ENCODE data around the gene CNTNAP2. TPM values are rescaled to one million over a fixed set of nuclear protein-coding genes. Genes with fewer than 3 reads are reported as not detected.

CNTNAP2 gene
- total RNA-seq, 1 donor from 2014 or later, result 1.3 TPM

DNA sequence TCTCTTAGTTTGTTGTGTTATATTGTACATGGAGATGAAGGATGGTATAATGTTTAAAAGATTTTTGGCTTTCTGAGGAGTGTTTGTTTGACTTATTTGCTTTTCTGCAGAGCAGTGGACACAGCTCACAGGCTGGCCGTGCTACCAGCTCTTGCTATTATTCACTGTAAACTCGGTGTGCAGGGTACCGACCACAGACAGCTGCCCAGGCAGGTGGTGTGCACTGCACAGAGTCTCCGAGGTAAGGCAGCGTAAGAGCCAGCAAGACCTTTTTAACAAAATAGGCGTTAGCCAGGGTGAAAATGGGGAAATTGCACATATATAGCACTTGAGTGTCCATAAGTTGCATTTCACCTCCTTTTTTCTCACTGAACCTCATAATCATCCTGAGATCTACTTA lies 438.0 kb downstream of the CNTNAP2 start:
- DNase-seq (ENCODE audit: low spot score), result no peak

DNA sequence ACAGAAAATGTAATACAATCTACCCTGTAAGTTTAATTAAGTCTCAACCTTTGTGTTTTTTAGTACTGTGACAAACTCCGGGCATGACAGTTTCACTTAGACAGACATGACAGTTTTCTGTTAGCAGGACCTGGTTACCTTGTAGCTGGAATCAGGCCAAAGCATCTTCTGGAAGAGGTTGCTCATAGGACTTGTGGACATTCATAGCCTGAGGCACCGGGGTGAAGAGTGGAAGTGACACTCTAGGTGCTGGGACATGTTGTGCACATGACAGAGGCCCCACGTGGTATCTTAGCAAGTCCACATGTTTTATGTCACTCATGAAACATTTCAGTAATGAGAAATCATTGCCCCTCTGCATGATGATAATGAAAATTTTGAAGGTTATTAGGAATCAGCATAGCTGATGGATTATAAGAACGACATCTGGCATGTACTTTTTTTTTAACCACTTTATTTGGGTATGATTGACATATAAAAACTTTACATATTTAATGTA lies 441.4 kb downstream of the CNTNAP2 start:
- no peak for DNase-seq (ENCODE audit: low spot score)

DNA sequence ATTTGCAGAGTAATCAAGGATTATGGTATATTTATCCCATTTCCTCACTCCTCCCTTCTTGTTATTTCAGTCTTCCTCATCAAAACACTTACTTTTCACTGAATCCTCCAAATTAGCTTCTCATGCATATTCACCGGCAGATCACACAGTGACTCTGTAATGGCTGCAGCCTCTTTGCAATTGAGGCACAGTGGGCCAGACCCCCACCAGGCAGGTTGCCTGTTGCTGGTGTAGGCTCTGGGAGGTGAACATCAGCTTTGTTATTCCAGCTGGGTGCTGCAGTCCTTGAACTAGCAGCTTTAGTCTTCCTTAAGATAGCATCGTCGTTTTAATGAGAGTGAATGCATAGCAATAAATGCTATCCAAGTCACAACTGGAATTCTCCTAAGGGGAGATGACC lies 449.3 kb downstream of the CNTNAP2 start:
- DNase-seq (ENCODE audit: low spot score), result no peak

DNA sequence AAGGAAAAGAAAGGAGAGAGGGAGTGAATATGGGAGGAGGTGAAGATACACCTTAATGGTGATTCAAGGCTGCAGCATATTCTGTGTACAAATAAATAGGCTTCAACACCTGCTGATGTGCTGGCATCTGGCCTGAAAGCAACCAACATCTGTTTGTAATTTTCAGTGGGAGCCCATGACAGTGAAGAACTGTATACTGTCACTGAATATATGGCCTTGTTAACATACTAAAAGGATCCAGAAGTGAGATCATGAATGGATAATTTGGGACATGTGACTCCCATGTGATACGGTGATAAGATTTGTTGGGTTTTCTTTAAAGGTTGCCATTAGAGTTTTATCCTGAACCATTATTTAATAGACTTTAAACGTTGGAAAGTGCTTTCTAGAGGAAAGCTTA lies 459.3 kb downstream of the CNTNAP2 start:
- DNase-seq (ENCODE audit: low spot score), result no peak

GRCh38 chr7:146591976-146592375 lies 475.4 kb downstream of the CNTNAP2 start:
- no peak for DNase-seq (ENCODE audit: low spot score)

- DNase-seq (ENCODE audit: low spot score), result no peak
Observed at GRCh38 chr7:146606628-146607027, 490.0 kb downstream of the CNTNAP2 start.

DNA sequence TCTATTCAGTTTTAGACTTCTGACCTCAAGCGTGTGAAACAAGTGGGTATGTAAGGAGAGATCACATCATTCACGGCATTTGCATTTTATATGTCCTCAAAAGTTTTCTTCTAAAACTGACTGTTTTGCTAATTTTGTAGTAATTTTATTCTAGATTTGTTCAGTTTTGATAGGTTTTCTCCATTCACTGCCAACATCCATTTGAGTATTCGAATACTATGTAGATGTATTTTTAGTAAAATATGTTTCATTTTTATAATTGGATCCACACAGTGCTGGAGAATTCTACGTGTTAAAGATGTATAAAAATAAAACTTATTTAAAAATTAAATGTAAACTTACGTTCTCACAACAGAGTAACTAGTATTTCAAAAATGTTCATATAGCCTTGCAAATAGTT lies 503.0 kb downstream of the CNTNAP2 start:
- no peak for DNase-seq (ENCODE audit: low spot score)

DNA sequence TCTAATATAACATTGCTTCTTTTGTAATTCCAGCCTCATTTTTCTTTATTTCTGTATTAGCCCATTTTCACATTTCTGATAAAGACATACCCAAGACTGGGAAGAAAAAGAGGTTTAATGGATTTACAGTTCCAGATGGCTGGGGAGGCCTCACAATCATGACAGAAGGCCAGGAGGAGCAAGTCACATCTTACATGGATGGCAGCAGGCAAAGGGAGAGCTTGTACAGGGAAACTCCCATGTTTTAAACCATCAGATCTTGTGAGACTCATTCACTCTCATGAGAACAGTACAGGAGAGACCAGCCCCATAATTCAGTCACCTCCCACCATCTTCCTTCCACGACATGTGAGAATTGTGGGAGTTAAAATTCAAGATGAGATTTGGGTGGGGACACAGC lies 510.3 kb downstream of the CNTNAP2 start:
- DNase-seq (ENCODE audit: low spot score), result no peak

GRCh38 chr7:146635205-146636032 lies 518.8 kb downstream of the CNTNAP2 start:
- no peak for DNase-seq (ENCODE audit: low spot score)

DNA sequence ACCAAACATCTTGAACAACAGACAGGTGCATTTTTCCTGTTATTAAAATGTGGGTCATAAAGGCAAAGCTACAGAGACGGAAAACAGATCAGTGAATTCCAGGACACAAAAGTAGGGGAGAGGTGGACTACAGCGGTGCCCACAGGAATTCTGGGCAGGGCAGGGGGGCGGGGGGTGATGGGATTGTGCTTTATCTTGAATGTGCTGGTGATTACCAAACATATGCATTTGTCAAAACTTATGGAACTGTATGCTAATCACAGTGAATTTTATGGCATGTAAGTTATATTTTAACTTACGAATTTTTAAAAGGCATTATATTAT lies 519.4 kb downstream of the CNTNAP2 start:
- DNase-seq (ENCODE audit: low spot score), result no peak

GRCh38 chr7:146636581-146636980 lies 520.0 kb downstream of the CNTNAP2 start:
- no peak for DNase-seq (ENCODE audit: low spot score)

GRCh38 chr7:146639291-146639690 lies 522.7 kb downstream of the CNTNAP2 start:
- DNase-seq (ENCODE audit: low spot score), result no peak

GRCh38 chr7:146641491-146641890 lies 524.9 kb downstream of the CNTNAP2 start:
- no peak for DNase-seq (ENCODE audit: low spot score)

GRCh38 chr7:146645383-146645976 lies 528.9 kb downstream of the CNTNAP2 start:
- DNase-seq (ENCODE audit: low spot score), result no peak

GRCh38 chr7:146647445-146647844 lies 530.8 kb downstream of the CNTNAP2 start:
- DNase-seq (ENCODE audit: low spot score), result no peak

DNA sequence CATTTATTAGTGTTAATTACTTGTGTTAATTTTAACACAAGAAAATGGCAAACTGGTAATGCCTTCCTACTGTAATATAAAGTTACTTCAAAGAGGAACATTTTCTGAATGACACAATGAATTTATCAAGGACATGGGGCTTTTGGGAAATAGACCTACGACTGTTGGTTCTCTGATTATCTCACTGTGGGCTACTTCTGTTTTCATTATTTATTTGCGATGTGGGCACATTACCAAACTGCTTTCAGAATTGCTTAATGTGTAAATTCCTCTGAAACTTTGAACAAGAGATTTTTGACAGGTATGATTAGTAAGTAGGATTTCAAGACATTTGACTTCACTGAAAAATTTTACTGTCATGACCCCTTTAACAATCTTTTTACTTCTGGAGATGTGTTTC lies 535.6 kb downstream of the CNTNAP2 start:
- DNase-seq (ENCODE audit: low spot score), result no peak

GRCh38 chr7:146654048-146654447 lies 537.4 kb downstream of the CNTNAP2 start:
- no peak for DNase-seq (ENCODE audit: low spot score)

DNA sequence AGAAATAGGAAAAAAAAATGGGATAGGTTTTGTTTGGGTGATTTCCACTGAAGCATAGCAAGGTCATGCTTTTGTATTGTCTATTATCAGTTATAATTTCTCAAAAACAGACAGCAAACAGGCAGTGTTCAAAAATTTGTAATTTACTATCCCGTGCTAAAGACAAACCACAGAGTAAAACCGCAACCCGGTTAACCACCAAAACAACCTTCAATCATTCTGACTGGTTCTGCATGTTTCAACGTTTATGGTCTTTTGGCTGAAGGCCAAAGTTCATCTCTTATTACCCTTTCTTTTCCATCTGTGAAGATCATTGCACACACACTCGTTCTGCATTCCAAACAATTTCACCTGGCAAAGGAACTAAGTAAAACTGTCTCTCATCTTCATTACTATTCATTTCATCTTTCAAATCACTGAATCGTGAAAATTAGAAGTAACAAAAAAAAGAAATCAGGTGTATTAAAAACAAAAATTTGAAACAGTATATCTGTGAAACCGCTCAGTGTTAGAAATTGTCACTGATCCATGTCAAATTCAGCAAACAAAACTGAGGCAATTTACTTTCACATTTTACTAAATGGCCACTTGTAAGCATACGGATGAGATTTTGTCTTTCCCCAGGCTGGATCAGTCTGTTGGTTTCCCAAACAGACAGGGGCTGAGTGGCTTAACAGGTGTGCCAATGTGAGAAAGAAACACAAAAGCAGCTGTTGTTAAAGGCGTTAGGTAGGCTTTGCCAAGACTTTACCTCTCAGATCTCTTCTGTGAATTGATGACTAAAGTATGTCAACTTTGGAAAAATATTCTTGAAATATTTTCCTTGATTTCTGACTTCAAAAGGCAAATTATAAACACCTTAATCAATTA lies 539.6 kb downstream of the CNTNAP2 start:
- no peak for DNase-seq (ENCODE audit: low spot score)

DNA sequence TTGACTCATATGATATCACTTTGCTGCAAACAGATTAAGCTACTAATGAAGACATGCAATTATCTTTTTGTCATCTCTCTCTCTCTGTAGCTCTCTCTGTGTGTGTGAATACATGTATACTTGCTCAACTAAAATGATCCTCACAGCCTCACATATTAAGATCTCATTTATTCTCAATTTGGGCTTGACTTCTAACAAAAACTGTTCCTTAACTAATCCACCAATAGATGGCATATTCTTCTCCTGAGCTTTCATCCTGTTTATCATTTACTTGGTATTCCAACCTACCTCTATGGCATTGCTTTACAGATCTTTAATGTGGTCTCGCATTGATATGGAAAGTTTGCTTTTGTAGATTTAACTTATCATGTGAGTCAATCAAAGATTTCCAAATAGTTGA lies 540.4 kb downstream of the CNTNAP2 start:
- no peak for DNase-seq (ENCODE audit: low spot score)

GRCh38 chr7:146658604-146659003 lies 542.0 kb downstream of the CNTNAP2 start:
- no peak for DNase-seq (ENCODE audit: low spot score)

DNA sequence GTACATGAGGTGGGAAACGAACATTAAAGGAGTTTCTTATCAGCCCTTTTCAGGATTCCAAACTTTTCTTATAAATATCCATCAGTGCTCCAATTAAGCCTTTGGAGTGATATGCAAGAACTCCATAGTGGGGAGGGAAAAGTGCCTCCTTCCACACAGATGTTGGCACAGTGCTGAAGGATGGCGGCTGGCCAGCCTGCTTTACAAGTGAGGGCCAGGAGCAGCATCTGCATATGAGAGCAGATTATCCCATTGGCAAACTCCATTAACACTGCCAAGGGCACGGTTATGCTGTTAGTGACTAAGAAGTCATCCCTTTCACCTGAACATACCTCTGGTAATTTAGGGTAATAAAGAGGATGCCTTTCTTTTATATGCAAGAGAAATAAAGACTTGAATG lies 543.1 kb downstream of the CNTNAP2 start:
- no peak for DNase-seq (ENCODE audit: low spot score)

DNA sequence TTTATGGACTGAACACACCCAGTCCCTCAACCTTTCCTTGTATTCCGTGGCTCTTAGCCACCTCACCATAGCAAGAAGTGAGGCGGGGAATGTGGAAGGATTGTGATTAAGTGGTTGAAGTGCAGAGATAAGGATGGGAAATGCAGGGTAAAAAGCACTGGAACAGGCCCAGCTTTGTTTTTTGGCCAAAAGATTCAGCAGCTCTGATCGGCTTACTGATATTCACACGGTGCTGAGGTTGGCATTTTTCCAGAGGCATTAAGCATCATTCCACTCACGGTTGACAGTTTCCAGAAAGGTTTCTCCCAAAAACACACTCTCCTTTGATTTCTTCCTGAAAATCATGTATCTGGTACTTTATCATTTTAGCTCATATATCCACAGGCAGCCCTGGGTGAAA lies 544.2 kb downstream of the CNTNAP2 start:
- no peak for DNase-seq (ENCODE audit: low spot score)
